Stimulated activated CD4-positive, alpha-beta T cell treated with anti-CD3 and anti-CD28 coated beads, TNF-alpha, amount 100 ng/mL, for 24 hours (primary cell): ENCODE measurements around the gene LHX2.

ENCODE experiments used
- DNase-seq, 3 experiments: peaks; one replicate each; pipeline ENCODE4 v3.0.0-alpha.2; 2020; ENCODE audit warnings: low read depth in 3 of 3

Gene LHX2

DNA sequence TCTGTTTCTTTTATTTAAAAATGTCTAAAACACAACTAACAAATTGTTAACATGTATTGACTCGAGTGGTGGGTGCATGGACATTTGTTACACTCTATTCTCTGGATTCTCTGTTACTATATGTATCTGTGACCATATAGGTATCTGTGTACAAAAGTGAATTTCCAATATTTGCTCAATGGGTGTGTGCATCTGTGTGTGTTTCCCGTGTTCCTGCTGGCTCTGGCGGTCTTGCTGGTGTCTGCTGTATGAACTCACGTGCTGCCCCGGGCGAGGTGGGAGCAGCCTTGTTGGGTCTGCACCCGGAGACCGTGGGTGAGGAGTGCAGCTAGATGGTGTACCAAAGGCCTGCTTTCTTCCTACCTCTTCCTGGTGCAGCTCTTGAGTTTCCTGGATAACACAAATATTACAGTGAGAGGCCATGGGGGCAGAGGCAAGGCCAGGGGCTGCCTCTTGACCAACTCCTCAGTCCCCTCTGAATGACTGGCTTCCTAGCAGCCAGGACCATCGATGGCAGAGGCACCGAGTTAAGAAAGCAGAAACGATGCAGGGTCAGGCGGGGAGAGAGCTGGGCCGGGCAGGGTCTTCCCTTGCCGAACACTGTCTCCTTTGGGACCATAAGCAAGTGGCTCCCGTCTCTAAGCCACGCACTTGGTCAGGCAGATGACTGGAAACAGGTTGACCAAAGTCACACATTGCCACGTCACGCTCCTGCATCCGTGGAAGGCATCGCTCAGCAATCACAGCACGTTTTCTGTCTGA is 49.5 kb downstream of the LHX2 start:
- no peak for DNase-seq

DNA sequence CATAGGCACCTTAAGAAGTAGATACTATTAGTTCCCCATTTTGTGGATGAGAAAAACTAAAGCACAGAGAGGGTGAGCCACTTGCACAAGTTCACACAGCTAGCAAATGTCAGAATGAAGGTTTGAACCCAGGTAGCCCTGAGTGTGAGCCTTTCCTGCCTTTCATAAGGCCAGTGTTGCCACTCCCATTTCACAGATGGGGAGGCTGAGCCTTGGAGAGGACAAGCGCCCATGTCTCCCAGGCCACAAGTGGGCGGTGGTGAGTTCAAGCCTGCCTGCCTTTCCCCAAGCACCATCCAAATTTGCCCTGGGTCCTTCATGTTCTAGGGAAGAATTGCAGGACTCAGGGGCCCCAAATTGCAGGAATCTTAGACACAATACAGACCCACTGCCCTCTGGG is 50.6 kb downstream of the LHX2 start:
- DNase-seq, result no peak

DNA sequence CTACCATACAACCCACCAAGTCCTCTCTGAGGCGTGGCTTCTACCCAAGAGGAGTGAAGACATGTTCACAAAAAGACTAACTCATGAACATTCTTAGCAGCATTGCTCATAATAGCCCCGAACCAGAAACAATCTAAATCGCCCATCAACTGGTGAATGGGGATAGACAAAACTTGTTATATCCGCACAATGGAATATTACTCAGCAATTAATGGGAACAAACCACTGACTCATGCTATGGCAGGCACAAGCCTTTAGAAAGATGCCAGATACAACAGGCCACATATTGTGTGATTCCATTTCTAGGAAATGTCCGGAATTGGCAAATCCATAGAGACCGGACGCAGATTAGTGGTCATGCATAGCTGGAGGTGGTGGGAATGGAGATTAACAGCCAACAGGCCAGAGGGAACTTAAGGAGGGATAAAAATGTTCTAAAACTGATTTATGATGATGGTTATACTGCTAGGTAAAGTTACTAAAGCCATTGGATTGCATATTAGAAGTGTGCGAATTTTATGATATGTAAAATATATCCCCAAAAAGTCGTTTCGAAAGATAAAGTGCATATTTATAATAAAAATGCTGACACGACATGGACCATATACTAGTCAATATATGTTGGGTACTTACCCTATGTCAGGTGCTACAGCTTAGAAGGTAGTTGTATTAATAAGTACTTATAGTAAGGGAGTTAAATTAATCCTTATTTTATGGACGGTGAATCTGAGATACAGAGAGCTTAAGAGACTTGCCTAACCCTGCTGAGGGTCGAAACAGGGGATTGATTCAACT is 55.4 kb downstream of the LHX2 start:
- no peak for DNase-seq

DNA sequence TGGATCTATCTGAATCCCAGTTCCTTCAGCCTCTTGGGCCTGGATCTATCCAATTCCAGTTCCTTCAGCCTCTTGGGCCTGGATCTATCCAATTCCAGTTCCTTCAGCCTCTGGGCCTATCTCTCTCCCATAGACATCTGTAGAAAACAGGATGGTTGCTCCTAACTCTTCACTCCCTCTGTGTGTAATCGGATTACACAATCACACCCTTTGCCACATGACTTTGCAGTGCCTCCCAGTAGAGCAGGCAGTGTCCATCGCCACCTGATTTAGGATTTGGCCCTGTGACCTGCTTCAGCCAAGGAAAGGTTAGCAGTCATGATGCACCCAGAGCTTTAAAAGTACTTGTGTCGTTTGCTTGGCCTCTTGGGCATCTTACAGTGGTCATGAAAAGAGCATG is 56.7 kb downstream of the LHX2 start:
- DNase-seq, result no peak

DNA sequence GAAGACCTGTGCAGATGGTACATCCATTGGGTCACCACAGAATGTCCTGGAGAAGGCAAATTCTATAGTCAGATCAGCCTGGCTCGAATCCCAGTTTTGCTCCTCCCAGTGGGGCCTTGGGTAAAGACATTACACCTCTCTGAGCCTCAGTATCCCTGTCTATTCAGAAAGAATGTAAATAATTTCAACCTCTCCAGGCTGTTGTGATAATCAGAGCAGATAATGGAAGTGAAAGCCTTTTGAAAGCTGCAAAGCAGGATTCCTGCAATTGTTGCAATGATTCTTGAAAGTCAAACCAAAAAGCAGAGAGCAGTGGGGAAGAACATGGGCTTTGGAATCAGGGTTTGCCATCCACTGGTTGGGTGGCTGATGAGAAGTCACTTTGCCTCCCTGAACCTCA is 63.2 kb downstream of the LHX2 start:
- DNase-seq, result no peak

DNA sequence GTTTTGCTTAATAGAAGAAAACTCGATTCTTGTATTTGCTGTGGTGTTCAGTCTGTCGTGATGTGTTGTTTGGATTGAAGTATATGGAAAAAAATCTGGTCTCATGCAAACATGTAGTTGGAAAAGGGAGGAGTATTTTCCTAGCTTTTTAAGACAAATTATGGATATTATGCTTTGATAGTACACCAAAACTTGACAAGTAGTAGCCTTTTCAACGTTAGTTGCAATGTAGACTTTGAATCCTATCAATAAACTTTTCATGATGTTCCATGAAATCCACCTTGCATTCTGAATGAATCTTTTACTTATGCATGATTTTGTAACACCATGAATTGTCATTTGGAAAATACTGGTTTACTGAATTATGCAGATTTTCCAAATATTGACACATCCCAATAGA is 64.2 kb downstream of the LHX2 start:
- DNase-seq, result no peak

DNA sequence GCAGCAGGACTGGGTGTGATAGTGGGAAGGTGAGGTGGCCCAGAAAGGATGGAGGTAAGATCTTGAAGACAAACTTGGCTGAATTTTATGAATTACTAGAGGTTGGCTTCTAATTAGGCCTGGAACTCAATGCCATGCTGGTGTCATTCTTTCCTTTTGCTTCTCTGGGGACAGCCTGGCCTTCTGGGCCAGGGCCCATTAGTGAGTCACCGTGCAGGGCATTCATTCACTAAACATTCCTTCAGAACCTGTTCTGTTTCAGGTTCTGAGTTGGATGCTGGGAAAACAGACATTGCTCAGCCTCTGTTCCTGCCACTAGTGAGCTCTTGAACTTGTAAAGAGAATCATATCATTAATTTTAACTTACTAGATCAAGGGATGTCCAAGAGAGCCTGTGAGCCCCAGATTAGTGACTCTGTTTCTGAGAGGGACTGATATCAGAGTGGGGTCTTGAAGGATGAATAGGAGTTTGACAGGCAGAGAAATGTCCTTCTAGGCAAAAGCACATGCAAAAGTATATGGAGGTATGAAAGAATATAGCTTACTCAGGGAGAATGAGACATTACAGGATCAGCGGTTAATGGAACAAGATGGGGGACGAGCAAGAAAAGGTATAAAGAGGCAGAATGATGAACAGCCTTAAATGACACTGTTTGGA is 66.5 kb downstream of the LHX2 start:
- no peak for DNase-seq

DNA sequence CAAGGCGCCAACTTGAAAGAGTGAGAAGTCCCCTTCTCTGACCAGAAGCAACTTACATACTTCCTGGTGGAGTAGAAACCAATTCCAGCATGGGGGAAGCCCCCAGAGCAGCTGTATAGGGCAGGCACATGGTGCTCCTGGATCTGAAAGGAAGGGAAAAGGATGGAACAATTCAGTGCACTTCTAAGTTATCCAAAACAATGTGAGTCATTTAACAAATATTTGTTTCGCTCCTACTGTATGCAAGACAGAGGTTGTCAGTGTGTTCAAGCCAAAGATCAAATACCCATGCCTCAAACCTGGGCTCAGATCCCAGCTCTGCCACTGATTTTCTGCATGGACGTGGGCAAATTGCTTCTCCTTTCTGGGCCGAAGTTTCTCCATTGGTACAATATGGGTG is 67.1 kb downstream of the LHX2 start:
- no peak for DNase-seq

DNA sequence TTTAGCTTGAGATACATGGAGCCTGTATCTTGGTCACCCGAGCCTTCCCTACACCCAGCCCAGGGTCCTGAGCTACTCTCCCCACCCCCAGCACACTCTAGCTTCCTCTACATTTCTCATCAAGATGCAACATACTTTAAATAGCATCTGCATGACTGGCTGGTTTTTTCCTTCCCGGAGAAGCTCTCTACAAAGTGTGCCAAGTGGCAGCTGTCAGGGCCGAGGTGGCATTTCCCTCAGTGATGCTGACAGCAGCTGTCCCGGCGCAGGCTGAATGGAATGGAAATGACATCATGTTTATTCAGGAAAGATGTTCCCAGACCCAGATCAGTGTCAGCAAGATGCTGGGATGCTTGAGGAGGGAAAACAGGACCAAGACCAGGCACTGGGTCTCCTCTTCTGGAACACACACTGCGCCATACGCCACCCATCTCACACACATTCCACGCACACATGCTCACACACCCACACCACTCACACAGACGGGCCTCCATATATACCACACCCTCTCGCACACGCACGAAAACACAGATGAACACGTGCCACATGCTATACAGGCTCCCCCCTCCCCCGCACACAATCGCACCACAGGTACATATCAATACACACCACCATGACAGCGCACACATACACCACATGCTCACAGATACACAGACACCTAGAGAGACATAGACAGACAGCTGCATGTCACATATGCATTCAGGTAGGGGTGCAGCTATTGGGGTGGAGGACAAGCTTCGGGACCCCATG is 67.8 kb downstream of the LHX2 start:
- DNase-seq, result no peak

DNA sequence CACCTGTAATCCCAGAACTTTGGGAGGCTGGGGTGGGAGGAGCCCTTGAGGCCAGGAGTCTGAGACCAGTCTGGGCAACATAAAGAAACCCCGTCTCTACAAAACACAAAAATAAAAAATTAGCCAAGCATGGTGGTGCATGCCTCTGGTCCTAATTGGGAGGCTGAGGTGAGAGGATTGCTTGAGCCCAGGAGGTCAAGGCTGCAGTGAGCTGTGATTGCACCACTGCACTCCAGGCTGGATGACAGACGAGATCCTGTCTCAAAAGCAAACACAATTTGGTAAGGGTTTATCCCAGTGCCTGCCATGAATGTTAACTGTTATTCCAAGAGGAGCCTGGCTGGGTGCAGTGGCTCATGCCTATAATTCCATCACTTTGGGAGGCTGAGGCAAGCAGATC is 71.1 kb downstream of the LHX2 start:
- no peak for DNase-seq
